Right atrium auricular region (tissue), 2 donors: Measurements from ENCODE around the gene INPP5D. TPM values are rescaled to one million over a fixed set of nuclear protein-coding genes. Genes with fewer than 3 reads are reported as not detected.

ENCODE experiments used
- DNase-seq: peaks from one replicate; pipeline ENCODE4 v3.0.0-alpha.2; 2019; ENCODE audit warnings: low spot score
- H3K27ac ChIP-seq, 2 donors: fragments of 200-600 bp; sonication (generic); 1 replicate in 1 of 2; 2 replicates in 1 of 2; pipeline ENCODE4 v1.5.1; 2016 to 2019
- H3K27me3 ChIP-seq, 2 donors: fragments of 200-600 bp; sonication (generic); one replicate each; pipeline versions ENCODE4 v1.5.1 to v1.6.0; 2017 to 2019
- H3K36me3 ChIP-seq: fragments of 200-600 bp; sonication (generic); one replicate; pipeline ENCODE4 v1.5.1; 2016
- H3K4me1 ChIP-seq, 2 donors: fragments of 200-600 bp; sonication (generic); one replicate each; pipeline versions ENCODE4 v1.5.1 to v1.6.0; 2017 to 2019
- H3K4me3 ChIP-seq, 2 donors: fragments of 200-600 bp; sonication (generic); 1 replicate in 1 of 2; 2 replicates in 1 of 2; pipeline ENCODE4 v1.5.1; 2017 to 2019; ENCODE audit warnings: mild to moderate bottlenecking in 1 of 2, moderate library complexity in 1 of 2
- H3K9me3 ChIP-seq, 2 donors: fragments of 200-600 bp; sonication (generic); one replicate each; pipeline ENCODE4 v1.5.1; 2019
- CTCF ChIP-seq, 2 donors: fragments of 200-600 bp; sonication (generic); IDR thresholded peaks; one replicate each; pipeline ENCODE4 v1.5.1; 2019; ENCODE audit warnings: antibody characterized with exemption in 2 of 2
- total RNA-seq, 2 donors: library from RNA; depleted of rRNA; stranded (reverse); fragments of >200 nt; gene quantifications; one replicate each; pipeline ENCODE4 v1.1.0, GENCODE V29; 2016

INPP5D gene
- total RNA-seq, 2 donors from 2014 or later = 2.9 to 7.0 TPM

- Histone ChIP-seq H3K4me3 (no peak overlapping the region), H3K36me3 (no peaks in the 10 kb centered on the region), H3K27ac (peak overlapping the region; percentile 68 to 78), H3K9me3 (no peaks in the 10 kb centered on the region), H3K27me3 (no peaks in the 10 kb centered on the region), H3K4me1 (peaks cover 0 to 42% of the 10 kb centered on the region in 2 donors)
- TF ChIP-seq CTCF (IDR thresholded peaks at IDR 0.05) = no peak
- no peak for DNase-seq
Measured at GRCh38 chr2:233085037-233085838, 25.1 kb downstream of the INPP5D start.

GRCh38 chr2:233085839-233086150, 25.7 kb downstream of the INPP5D start:
- Histone ChIP-seq H3K4me3 (no peak overlapping the region), H3K27ac (peak overlapping the region; percentile 68 to 78), H3K4me1 (peaks cover 0 to 42% of the 10 kb centered on the region in 2 donors), H3K9me3 (no peaks in the 10 kb centered on the region), H3K36me3 (no peaks in the 10 kb centered on the region), H3K27me3 (no peaks in the 10 kb centered on the region)
- no peak for DNase-seq
- TF ChIP-seq CTCF (IDR thresholded peaks at IDR 0.05) = no peak

- DNase-seq = no peak
Measured at GRCh38 chr2:233087713-233088112, 27.6 kb downstream of the INPP5D start.

GRCh38 chr2:233088972-233089345, 28.8 kb downstream of the INPP5D start:
- Histone ChIP-seq H3K4me3 (no peak overlapping the region), H3K9me3 (no peaks in the 10 kb centered on the region), H3K27me3 (no peaks in the 10 kb centered on the region), H3K4me1 (peaks cover 0 to 21% of the 10 kb centered on the region in 2 donors), H3K36me3 (no peaks in the 10 kb centered on the region), H3K27ac (no peak overlapping the region)
- TF ChIP-seq CTCF (IDR thresholded peaks at IDR 0.05) = no peak
- DNase-seq = no peak

More at GRCh38 chr2:233087713-233088112, 27.6 kb downstream of the INPP5D start:
- Histone ChIP-seq H3K27ac (no peak overlapping the region), H3K4me1 (peaks cover 0 to 34% of the 10 kb centered on the region in 2 donors), H3K36me3 (no peaks in the 10 kb centered on the region), H3K4me3 (no peak overlapping the region), H3K27me3 (no peaks in the 10 kb centered on the region), H3K9me3 (no peaks in the 10 kb centered on the region)
- no peak for TF ChIP-seq CTCF (IDR thresholded peaks at IDR 0.05)

- Histone ChIP-seq H3K27me3 (no peaks in the 10 kb centered on the region), H3K4me3 (no peak overlapping the region), H3K36me3 (no peaks in the 10 kb centered on the region), H3K4me1 (peaks cover 0 to 17% of the 10 kb centered on the region in 2 donors), H3K27ac (no peak overlapping the region), H3K9me3 (no peaks in the 10 kb centered on the region)
- no peak for TF ChIP-seq CTCF (IDR thresholded peaks at IDR 0.05)
- DNase-seq = no peak
Measured at GRCh38 chr2:233089851-233090250, 29.7 kb downstream of the INPP5D start.

GRCh38 chr2:233090879-233091278, 30.7 kb downstream of the INPP5D start:
- Histone ChIP-seq H3K9me3 (no peaks in the 10 kb centered on the region), H3K27me3 (no peaks in the 10 kb centered on the region), H3K27ac (no peak overlapping the region), H3K36me3 (no peaks in the 10 kb centered on the region), H3K4me3 (no peak overlapping the region), H3K4me1 (peaks cover 0 to 6% of the 10 kb centered on the region in 2 donors)
- no peak for TF ChIP-seq CTCF (IDR thresholded peaks at IDR 0.05)
- DNase-seq = no peak
